ENCODE data around the gene ACTR3C.

Gene ACTR3C

GRCh38 chr7:150358988-150359621 is 35.8 kb upstream of the ACTR3C start:
- no peak overlapping the region for H3K27ac ChIP-seq (ENCODE audit: low read length, poor library complexity, severe bottlenecking)
- H3K9me3 ChIP-seq (ENCODE audit: control insufficient read depth, low read length): no peaks in the 10 kb centered on the region
- no peak overlapping the region for H3K4me3 ChIP-seq (ENCODE audit: insufficient read depth in 1 of 2, low read depth in 1 of 2, low read length in 2 of 2)
- no peak overlapping the region for H2AK5ac ChIP-seq (ENCODE audit: low read length, severe bottlenecking)
- 92% methylated on average over 4 of the region's 4 CpGs for WGBS
- H3K4me2 ChIP-seq (ENCODE audit: low read length, poor library complexity, severe bottlenecking): no peak overlapping the region
- H2AFZ ChIP-seq (ENCODE audit: low read depth, low read length): no peak overlapping the region
- H3K23ac ChIP-seq (ENCODE audit: low read length in 2 of 2): peak overlapping the region in 1 of 2 experiments; percentile 61
- no peak for DNase-seq
- H3K9ac ChIP-seq (ENCODE audit: low read length): no peak overlapping the region
- H3K4ac ChIP-seq (ENCODE audit: low read depth in 1 of 2, low read length in 2 of 2): peak overlapping the region in 1 of 2 experiments; percentile 42
- H3K18ac ChIP-seq (ENCODE audit: low read depth in 1 of 2, low read length in 2 of 2): peak overlapping the region; percentile 43 to 58
- H3K27me3 ChIP-seq (ENCODE audit: control insufficient read depth in 1 of 2, insufficient read depth in 1 of 2, low read length in 2 of 2): peaks cover 13 to 17% of the 10 kb centered on the region in 2 experiments
- peaks cover 0 to 4% of the 10 kb centered on the region in 2 experiments for H3K36me3 ChIP-seq (ENCODE audit: control insufficient read depth in 1 of 2, insufficient read depth in 2 of 2, low read depth in 1 of 2, low read length in 2 of 2)
- peaks cover 2% of the 10 kb centered on the region for H3K4me1 ChIP-seq (ENCODE audit: control insufficient read depth, insufficient read depth, low read depth, low read length)
- H3K14ac ChIP-seq (ENCODE audit: low read length in 2 of 2): no peak overlapping the region
- no peaks in the 10 kb centered on the region for H3K79me1 ChIP-seq (replicated peaks; ENCODE audit: low read length, poor library complexity, severe bottlenecking)
- peak overlapping the region; percentile 79 for H4K91ac ChIP-seq (ENCODE audit: low read length)
- H4K8ac ChIP-seq (ENCODE audit: low read length): peak overlapping the region; percentile 72
- no peak overlapping the region for H2BK5ac ChIP-seq (ENCODE audit: low read depth, low read length, poor library complexity, severe bottlenecking)
- no peak overlapping the region for H2BK15ac ChIP-seq (ENCODE audit: low read depth, poor library complexity, severe bottlenecking)
- peak overlapping the region; percentile 76 to 94 for H2BK12ac ChIP-seq (ENCODE audit: low read length in 2 of 2)
- H2BK120ac ChIP-seq (ENCODE audit: low read depth, low read length): no peak overlapping the region

GRCh38 chr7:150358433-150358832 is 35.1 kb upstream of the ACTR3C start:
- Histone ChIP-seq H4K8ac (ENCODE audit: low read length) (no peak overlapping the region), H4K91ac (ENCODE audit: low read length) (no peak overlapping the region), H2AK5ac (ENCODE audit: low read length, severe bottlenecking) (no peak overlapping the region), H3K27ac (ENCODE audit: low read length, poor library complexity, severe bottlenecking) (no peak overlapping the region), H3K4me2 (ENCODE audit: low read length, poor library complexity, severe bottlenecking) (no peak overlapping the region), H3K79me1 (replicated peaks; ENCODE audit: low read length, poor library complexity, severe bottlenecking) (no peaks in the 10 kb centered on the region), H3K9me3 (ENCODE audit: control insufficient read depth, low read length) (no peaks in the 10 kb centered on the region), H2BK12ac (ENCODE audit: low read length in 2 of 2) (no peak overlapping the region), H3K14ac (ENCODE audit: low read length in 2 of 2) (no peak overlapping the region), H3K4me3 (ENCODE audit: insufficient read depth in 1 of 2, low read depth in 1 of 2, low read length in 2 of 2) (no peak overlapping the region), H3K9ac (ENCODE audit: low read length) (no peak overlapping the region), H3K4me1 (ENCODE audit: control insufficient read depth, insufficient read depth, low read depth, low read length) (peaks cover 2% of the 10 kb centered on the region), H3K23ac (ENCODE audit: low read length in 2 of 2) (no peak overlapping the region), H3K18ac (ENCODE audit: low read depth in 1 of 2, low read length in 2 of 2) (no peak overlapping the region), H2AFZ (ENCODE audit: low read depth, low read length) (no peak overlapping the region), H2BK15ac (ENCODE audit: low read depth, poor library complexity, severe bottlenecking) (no peak overlapping the region), H3K27me3 (ENCODE audit: control insufficient read depth in 1 of 2, insufficient read depth in 1 of 2, low read length in 2 of 2) (peaks cover 10 to 17% of the 10 kb centered on the region in 2 experiments), H2BK120ac (ENCODE audit: low read depth, low read length) (no peak overlapping the region), H2BK5ac (ENCODE audit: low read depth, low read length, poor library complexity, severe bottlenecking) (no peak overlapping the region), H3K36me3 (ENCODE audit: control insufficient read depth in 1 of 2, insufficient read depth in 2 of 2, low read depth in 1 of 2, low read length in 2 of 2) (peaks cover 0 to 4% of the 10 kb centered on the region in 2 experiments), H3K4ac (ENCODE audit: low read depth in 1 of 2, low read length in 2 of 2) (no peak overlapping the region)
- WGBS: 96% methylated on average over 3 of the region's 4 CpGs
- DNase-seq: no peak

GRCh38 chr7:150357771-150358427 is 34.6 kb upstream of the ACTR3C start:
- H3K14ac ChIP-seq (ENCODE audit: low read length in 2 of 2): no peak overlapping the region
- H3K36me3 ChIP-seq (ENCODE audit: control insufficient read depth in 1 of 2, insufficient read depth in 2 of 2, low read depth in 1 of 2, low read length in 2 of 2): peaks cover 0 to 4% of the 10 kb centered on the region in 2 experiments
- H2AFZ ChIP-seq (ENCODE audit: low read depth, low read length): no peak overlapping the region
- 30% methylated on average over 12 of the region's 13 CpGs for WGBS
- no peak overlapping the region for H2BK5ac ChIP-seq (ENCODE audit: low read depth, low read length, poor library complexity, severe bottlenecking)
- peaks cover 6 to 15% of the 10 kb centered on the region in 2 experiments for H3K27me3 ChIP-seq (ENCODE audit: control insufficient read depth in 1 of 2, insufficient read depth in 1 of 2, low read length in 2 of 2)
- no peak overlapping the region for H2BK120ac ChIP-seq (ENCODE audit: low read depth, low read length)
- no peak overlapping the region for H3K27ac ChIP-seq (ENCODE audit: low read length, poor library complexity, severe bottlenecking)
- H2AK5ac ChIP-seq (ENCODE audit: low read length, severe bottlenecking): no peak overlapping the region
- H3K4me2 ChIP-seq (ENCODE audit: low read length, poor library complexity, severe bottlenecking): no peak overlapping the region
- H3K4me1 ChIP-seq (ENCODE audit: control insufficient read depth, insufficient read depth, low read depth, low read length): peaks cover 2% of the 10 kb centered on the region
- peak overlapping the region in 1 of 2 experiments; percentile 86 for H3K18ac ChIP-seq (ENCODE audit: low read depth in 1 of 2, low read length in 2 of 2)
- peak overlapping the region; percentile 13 for H2BK15ac ChIP-seq (ENCODE audit: low read depth, poor library complexity, severe bottlenecking)
- peak overlapping the region in 1 of 2 experiments; percentile 46 for H2BK12ac ChIP-seq (ENCODE audit: low read length in 2 of 2)
- no peaks in the 10 kb centered on the region for H3K79me1 ChIP-seq (replicated peaks; ENCODE audit: low read length, poor library complexity, severe bottlenecking)
- H3K4ac ChIP-seq (ENCODE audit: low read depth in 1 of 2, low read length in 2 of 2): peak overlapping the region in 1 of 2 experiments; percentile 32
- H3K23ac ChIP-seq (ENCODE audit: low read length in 2 of 2): no peak overlapping the region
- DNase-seq: peak; percentile 80
- no peak overlapping the region for H3K9ac ChIP-seq (ENCODE audit: low read length)
- H3K4me3 ChIP-seq (ENCODE audit: insufficient read depth in 1 of 2, low read depth in 1 of 2, low read length in 2 of 2): no peak overlapping the region
- peak overlapping the region; percentile 95 for H4K8ac ChIP-seq (ENCODE audit: low read length)
- no peak overlapping the region for H4K91ac ChIP-seq (ENCODE audit: low read length)
- H3K9me3 ChIP-seq (ENCODE audit: control insufficient read depth, low read length): no peaks in the 10 kb centered on the region

GRCh38 chr7:150357270-150357669 is 33.9 kb upstream of the ACTR3C start:
- Histone ChIP-seq H2AK5ac (ENCODE audit: low read length, severe bottlenecking) (no peak overlapping the region), H3K27ac (ENCODE audit: low read length, poor library complexity, severe bottlenecking) (no peak overlapping the region), H3K27me3 (ENCODE audit: control insufficient read depth in 1 of 2, insufficient read depth in 1 of 2, low read length in 2 of 2) (peaks cover 0 to 11% of the 10 kb centered on the region in 2 experiments), H2BK15ac (ENCODE audit: low read depth, poor library complexity, severe bottlenecking) (no peak overlapping the region), H2BK12ac (ENCODE audit: low read length in 2 of 2) (peak overlapping the region; percentile 37 to 86), H3K14ac (ENCODE audit: low read length in 2 of 2) (no peak overlapping the region), H3K9me3 (ENCODE audit: control insufficient read depth, low read length) (no peaks in the 10 kb centered on the region), H2BK5ac (ENCODE audit: low read depth, low read length, poor library complexity, severe bottlenecking) (no peak overlapping the region), H3K23ac (ENCODE audit: low read length in 2 of 2) (no peak overlapping the region), H3K9ac (ENCODE audit: low read length) (no peak overlapping the region), H3K4me1 (ENCODE audit: control insufficient read depth, insufficient read depth, low read depth, low read length) (peaks cover 2% of the 10 kb centered on the region), H4K91ac (ENCODE audit: low read length) (no peak overlapping the region), H3K18ac (ENCODE audit: low read depth in 1 of 2, low read length in 2 of 2) (peak overlapping the region in 1 of 2 experiments; percentile 80), H2AFZ (ENCODE audit: low read depth, low read length) (peak overlapping the region; percentile 33), H3K36me3 (ENCODE audit: control insufficient read depth in 1 of 2, insufficient read depth in 2 of 2, low read depth in 1 of 2, low read length in 2 of 2) (peaks cover 0 to 4% of the 10 kb centered on the region in 2 experiments), H2BK120ac (ENCODE audit: low read depth, low read length) (no peak overlapping the region), H3K79me1 (replicated peaks; ENCODE audit: low read length, poor library complexity, severe bottlenecking) (no peaks in the 10 kb centered on the region), H3K4me2 (ENCODE audit: low read length, poor library complexity, severe bottlenecking) (no peak overlapping the region), H3K4ac (ENCODE audit: low read depth in 1 of 2, low read length in 2 of 2) (no peak overlapping the region), H4K8ac (ENCODE audit: low read length) (peak overlapping the region; percentile 96), H3K4me3 (ENCODE audit: insufficient read depth in 1 of 2, low read depth in 1 of 2, low read length in 2 of 2) (no peak overlapping the region)
- DNase-seq: peak; percentile 86
- 20% methylated on average over 6 of the region's 9 CpGs for WGBS
